PFSK-1 (cell line): Measurements from ENCODE around the gene SLC39A11.

ENCODE experiments used
- FOXP2 ChIP-seq: optimal IDR thresholded peaks from 2 replicates; pipeline ENCODE3; 2011; ENCODE audit warnings: borderline replicate concordance, control low read depth, inconsistent platforms; ENCODE audit not compliant: insufficient read depth; ENCODE audit errors: extremely low read length, extremely low read depth
- POLR2AphosphoS5 ChIP-seq: IDR thresholded peaks from 2 replicates; pipeline ENCODE4 v1.6.1; 2012; ENCODE audit warnings: low read depth, mild to moderate bottlenecking, control low read depth, low read length, moderate library complexity
- SIN3A ChIP-seq: IDR thresholded peaks from 2 replicates; pipeline ENCODE4 v1.6.1; 2012; ENCODE audit warnings: mild to moderate bottlenecking, low read length, moderate library complexity, borderline replicate concordance; ENCODE audit not compliant: insufficient read depth
- TAF1 ChIP-seq: IDR thresholded peaks from 2 replicates; pipeline ENCODE4 v1.6.1; 2012; ENCODE audit warnings: low read length, control low read depth, borderline replicate concordance; ENCODE audit not compliant: insufficient read depth
- TF ChIP-seq, protein P1 (sequence below), 2 experiments: IDR thresholded peaks; 2 replicates each; pipeline versions ENCODE4 v1.6.1 to v1.8.0; 2011 to 2012; ENCODE audit warnings: low read depth in 2 of 2, low read length in 2 of 2, control low read depth in 1 of 2, inconsistent platforms in 1 of 2, mild to moderate bottlenecking in 1 of 2, moderate library complexity in 1 of 2; ENCODE audit not compliant: insufficient read depth in 1 of 2

GRCh38 chr17:72935984-72936383, 156.5 kb downstream of the SLC39A11 start:
- TF ChIP-seq, protein P1, sequence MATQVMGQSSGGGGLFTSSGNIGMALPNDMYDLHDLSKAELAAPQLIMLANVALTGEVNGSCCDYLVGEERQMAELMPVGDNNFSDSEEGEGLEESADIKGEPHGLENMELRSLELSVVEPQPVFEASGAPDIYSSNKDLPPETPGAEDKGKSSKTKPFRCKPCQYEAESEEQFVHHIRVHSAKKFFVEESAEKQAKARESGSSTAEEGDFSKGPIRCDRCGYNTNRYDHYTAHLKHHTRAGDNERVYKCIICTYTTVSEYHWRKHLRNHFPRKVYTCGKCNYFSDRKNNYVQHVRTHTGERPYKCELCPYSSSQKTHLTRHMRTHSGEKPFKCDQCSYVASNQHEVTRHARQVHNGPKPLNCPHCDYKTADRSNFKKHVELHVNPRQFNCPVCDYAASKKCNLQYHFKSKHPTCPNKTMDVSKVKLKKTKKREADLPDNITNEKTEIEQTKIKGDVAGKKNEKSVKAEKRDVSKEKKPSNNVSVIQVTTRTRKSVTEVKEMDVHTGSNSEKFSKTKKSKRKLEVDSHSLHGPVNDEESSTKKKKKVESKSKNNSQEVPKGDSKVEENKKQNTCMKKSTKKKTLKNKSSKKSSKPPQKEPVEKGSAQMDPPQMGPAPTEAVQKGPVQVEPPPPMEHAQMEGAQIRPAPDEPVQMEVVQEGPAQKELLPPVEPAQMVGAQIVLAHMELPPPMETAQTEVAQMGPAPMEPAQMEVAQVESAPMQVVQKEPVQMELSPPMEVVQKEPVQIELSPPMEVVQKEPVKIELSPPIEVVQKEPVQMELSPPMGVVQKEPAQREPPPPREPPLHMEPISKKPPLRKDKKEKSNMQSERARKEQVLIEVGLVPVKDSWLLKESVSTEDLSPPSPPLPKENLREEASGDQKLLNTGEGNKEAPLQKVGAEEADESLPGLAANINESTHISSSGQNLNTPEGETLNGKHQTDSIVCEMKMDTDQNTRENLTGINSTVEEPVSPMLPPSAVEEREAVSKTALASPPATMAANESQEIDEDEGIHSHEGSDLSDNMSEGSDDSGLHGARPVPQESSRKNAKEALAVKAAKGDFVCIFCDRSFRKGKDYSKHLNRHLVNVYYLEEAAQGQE (IDR thresholded peaks at IDR 0.05; ENCODE audit: insufficient read depth in 1 of 2, low read depth in 2 of 2, low read length in 2 of 2) = no peak
- TF ChIP-seq POLR2AphosphoS5 (no peak), TAF1 (no peak), SIN3A (no peak), FOXP2 (no peak)
